SK-N-SH (cell line): ENCODE data around the gene PLA2G4B.

Experiments
- FOXJ3 ChIP-seq: sonication (generic); formaldehyde crosslinking; IDR thresholded peaks from 2 replicates; pipeline ENCODE4 v1.5.1; 2020; ENCODE audit warnings: mild to moderate bottlenecking, missing genetic modification reagents
- FOXM1 ChIP-seq: IDR thresholded peaks from 2 replicates; pipeline ENCODE4 v1.4.0; 2012; ENCODE audit warnings: low read depth, mild to moderate bottlenecking

- no peak for TF ChIP-seq FOXJ3 (CRISPR knock-in tag)
- no peak for TF ChIP-seq FOXM1
These were observed 32.1 kb upstream of the PLA2G4B start for GRCh38 chr15:41806291-41807181.
